GM12892 (cell line): ENCODE measurements around the gene ITGA3.

Experiments used
- POLR2A ChIP-seq: IDR thresholded peaks from 2 replicates; pipeline ENCODE4 v1.6.1; 2011; ENCODE audit warnings: low read depth, low read length, control low read depth
- POLR2AphosphoS5 ChIP-seq: IDR thresholded peaks from 2 replicates; pipeline ENCODE4 v1.6.1; 2011; ENCODE audit warnings: low read depth, low read length, control low read depth
- TAF1 ChIP-seq: IDR thresholded peaks from 2 replicates; pipeline ENCODE4 v1.6.1; 2011; ENCODE audit warnings: low read depth, mild to moderate bottlenecking, control low read depth, low read length, borderline replicate concordance

GRCh38 chr17:50118828-50119218, 62.9 kb downstream of the ITGA3 start:
- no peak for TF ChIP-seq TAF1
- TF ChIP-seq POLR2A = no peak
- TF ChIP-seq POLR2AphosphoS5 = no peak
